GM12891 (cell line): ENCODE results near the gene BHMT. TPM values are rescaled to one million over a fixed set of nuclear protein-coding genes. Genes with fewer than 3 reads are reported as not detected.

Experiments
- DNase-seq: peaks from one replicate; pipeline ENCODE4 v3.0.0; 2011; ENCODE audit warnings: low spot score; ENCODE audit not compliant: insufficient read length
- FAIRE-seq: peaks from 2 replicates; lab custom pipeline; 2011; peaks lifted over from hg19 to GRCh38; lab: Jason Lieb, UNC
- PAX5 ChIP-seq: IDR thresholded peaks from 2 replicates; pipeline ENCODE4 v1.6.1; 2011; ENCODE audit warnings: low read length, moderate library complexity, mild to moderate bottlenecking; ENCODE audit not compliant: insufficient read depth, severe bottlenecking
- POLR2A ChIP-seq: IDR thresholded peaks from 2 replicates; pipeline ENCODE4 v1.6.1; 2011; ENCODE audit warnings: low read depth, low read length, control low read depth
- POLR2AphosphoS5 ChIP-seq: IDR thresholded peaks from 2 replicates; pipeline ENCODE4 v1.6.1; 2011; ENCODE audit warnings: low read depth, low read length, control low read depth
- POU2F2 ChIP-seq: IDR thresholded peaks from 2 replicates; pipeline ENCODE4 v1.6.1; 2011; ENCODE audit warnings: low read depth, mild to moderate bottlenecking, control low read depth, low read length, moderate library complexity
- SPI1 ChIP-seq: IDR thresholded peaks from 2 replicates; pipeline ENCODE4 v1.6.1; 2011; ENCODE audit warnings: low read depth, low read length, control low read depth
- TAF1 ChIP-seq: IDR thresholded peaks from 2 replicates; pipeline ENCODE4 v1.6.1; 2011; ENCODE audit warnings: low read depth, low read length, control low read depth
- polyA plus RNA-seq: library from polyadenylated mRNA; unstranded; fragments of >200 nt; gene quantifications from one replicate; pipeline ENCODE4 v1.2.1, GENCODE V29; 2012; ENCODE audit warnings: low read depth, missing spikeins, inconsistent platforms; ENCODE audit not compliant: missing spikeins

Gene BHMT
- not detected for polyA plus RNA-seq

- TF ChIP-seq PAX5 (no peak), POU2F2 (no peak), POLR2AphosphoS5 (no peak), TAF1 (no peak), POLR2A (no peak), SPI1 (no peak)
- DNase-seq, result no peak
- no peak for FAIRE-seq
Measured at GRCh38 chr5:79111387-79111959, at the start of gene BHMT. Gene BHMT, plus strand, starts transcription at chr5:79111809. Its CDS starts 77 bp downstream, at chr5:79111886.

- no peak for DNase-seq
- no peak for FAIRE-seq
- no peak for TF ChIP-seq TAF1
- TF ChIP-seq POLR2A, result no peak
- TF ChIP-seq POLR2AphosphoS5, result no peak
- TF ChIP-seq SPI1, result no peak
- no peak for TF ChIP-seq POU2F2
- no peak for TF ChIP-seq PAX5
Measured at GRCh38 chr5:79062436-79062835, 49.2 kb upstream of the BHMT start.

- TF ChIP-seq PAX5 (no peak), SPI1 (no peak), POU2F2 (no peak), TAF1 (no peak)
- FAIRE-seq (no peak), DNase-seq (peak; percentile 25)
Measured at GRCh38 chr5:79069488-79070349, 41.9 kb upstream of the BHMT start, which contains the start of the genes BHMT2 and DMGDH. Gene BHMT2, plus strand, starts transcription at chr5:79069767. Its CDS starts 16 bp downstream, at chr5:79069783. Gene DMGDH, minus strand, starts transcription at chr5:79069674. Its CDS starts 54 bp downstream, at chr5:79069620.

GRCh38 chr5:79070350-79070667 lies 41.3 kb upstream of the BHMT start:
- no peak for FAIRE-seq
- no peak for TF ChIP-seq POLR2AphosphoS5
- TF ChIP-seq TAF1, result no peak
- TF ChIP-seq SPI1, result no peak
- no peak for TF ChIP-seq POU2F2
- no peak for TF ChIP-seq PAX5
- TF ChIP-seq POLR2A, result no peak

DNA sequence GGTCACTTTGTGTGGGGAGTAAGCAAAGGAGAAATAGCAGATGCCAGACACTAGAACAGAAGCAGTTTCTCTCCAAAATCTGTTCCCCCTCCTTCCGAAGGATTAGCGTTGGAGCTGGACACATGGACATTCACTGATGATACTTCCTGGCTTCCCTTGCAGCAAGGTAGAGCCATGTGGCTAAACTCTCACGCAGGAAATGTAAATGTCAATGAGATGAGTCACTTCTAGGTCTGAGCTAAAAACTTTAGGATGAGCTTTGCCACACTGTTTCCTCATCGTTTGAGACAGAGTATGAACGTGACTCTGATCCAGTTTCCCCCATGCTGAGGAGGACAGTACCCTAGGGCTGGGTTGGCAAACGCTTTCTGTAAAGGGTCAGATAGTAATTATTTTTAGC lies 37.0 kb upstream of the BHMT start:
- FAIRE-seq (no peak), DNase-seq (no peak)
- TF ChIP-seq TAF1, result no peak
- no peak for TF ChIP-seq POLR2A
- TF ChIP-seq SPI1, result no peak
- no peak for TF ChIP-seq POU2F2
- no peak for TF ChIP-seq PAX5
- no peak for TF ChIP-seq POLR2AphosphoS5

More at GRCh38 chr5:79070350-79070667, 41.3 kb upstream of the BHMT start:
- no peak for DNase-seq

DNA sequence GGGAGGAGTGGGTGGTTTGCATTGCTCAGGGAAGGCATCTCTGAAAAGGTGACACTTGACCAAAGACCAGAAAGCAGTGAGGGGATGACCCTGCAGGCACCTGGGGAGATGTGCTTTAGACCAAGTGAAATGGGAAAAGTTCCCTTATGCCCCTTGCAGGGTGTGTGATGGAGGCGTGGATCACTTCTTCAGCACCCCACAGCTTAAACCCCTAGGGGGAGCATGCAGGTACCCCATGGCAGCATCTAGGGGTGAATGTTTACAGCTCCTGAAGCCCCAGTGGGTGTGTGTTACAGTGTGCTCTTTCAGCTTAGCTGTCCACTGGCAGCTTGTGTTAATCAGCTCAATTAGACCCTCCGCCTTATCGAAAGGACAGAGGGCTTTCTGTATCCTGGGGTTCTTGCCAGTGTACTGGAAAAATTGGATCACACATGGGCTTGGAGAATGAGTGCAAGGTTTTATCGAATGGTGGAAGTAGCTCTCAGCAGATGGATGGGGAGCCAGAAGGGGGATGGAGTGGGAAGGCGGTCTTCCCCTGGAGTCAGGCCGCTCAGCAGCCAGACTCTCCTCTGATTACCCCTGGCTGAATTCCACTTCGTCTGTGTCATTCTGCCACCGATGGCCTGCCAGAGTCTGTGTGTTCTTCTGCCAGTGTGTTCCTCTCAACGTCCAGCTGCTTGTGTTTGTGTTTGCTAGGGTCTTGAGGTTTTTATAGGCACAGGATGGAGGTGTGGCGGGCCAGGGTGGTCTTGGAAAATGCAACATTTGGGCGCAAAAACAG lies 35.8 kb upstream of the BHMT start:
- TF ChIP-seq SPI1 (no peak), PAX5 (no peak), POLR2AphosphoS5 (no peak), POU2F2 (no peak), TAF1 (no peak), POLR2A (no peak)
- FAIRE-seq, result no peak

DNA sequence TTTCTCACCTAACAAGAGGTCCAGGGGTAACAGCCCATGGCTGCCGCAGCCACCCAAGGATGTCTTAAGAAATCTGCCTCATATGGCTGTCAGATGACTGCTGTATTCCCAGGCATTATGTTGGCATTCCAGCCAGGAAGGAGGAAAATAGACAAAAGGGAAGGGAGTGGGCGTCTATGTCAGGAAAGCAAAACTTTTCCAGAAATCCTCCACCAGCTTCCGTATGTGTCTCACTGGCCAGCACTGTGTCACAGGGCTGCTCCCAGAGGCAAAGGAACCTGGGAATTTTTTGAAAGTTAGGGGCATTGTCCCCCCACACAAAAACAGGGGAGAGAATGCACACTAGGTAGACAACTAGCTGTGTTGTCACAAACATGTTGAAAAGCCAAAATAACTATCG lies 34.8 kb upstream of the BHMT start:
- DNase-seq (no peak), FAIRE-seq (no peak)
- TF ChIP-seq SPI1 (no peak), TAF1 (no peak), PAX5 (no peak), POU2F2 (no peak), POLR2AphosphoS5 (no peak), POLR2A (no peak)

More for the DNA sequence above, 35.8 kb upstream of the BHMT start:
- no peak for DNase-seq

DNA sequence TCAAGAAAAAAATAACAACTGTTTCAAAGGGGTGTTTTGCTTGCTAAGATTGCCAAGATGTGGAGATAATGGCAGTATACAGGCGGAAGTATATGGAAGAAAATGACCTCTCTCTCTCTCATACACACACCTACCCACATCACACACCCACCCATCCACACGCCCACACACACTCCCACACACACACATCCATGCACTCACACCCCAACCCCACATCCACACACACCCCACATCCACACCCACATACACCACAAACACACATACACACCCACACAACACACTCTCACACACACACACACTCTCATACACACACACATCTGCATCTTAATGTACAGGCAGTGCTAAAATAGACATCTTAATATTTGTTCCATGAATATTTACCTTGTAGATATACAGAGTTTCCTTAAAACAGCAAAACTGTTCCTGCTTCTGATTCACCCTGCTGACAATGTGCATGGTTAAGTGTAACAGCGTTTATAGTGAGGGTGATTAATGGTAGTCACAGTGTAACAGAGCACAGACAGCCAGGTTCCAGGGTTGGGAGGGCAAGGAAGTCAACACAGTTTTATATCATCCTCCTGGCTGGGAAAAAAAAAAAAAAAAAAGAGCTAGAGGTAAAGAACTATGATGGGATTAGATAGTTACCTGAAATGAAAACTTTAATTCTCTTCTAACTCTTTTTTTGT lies 33.8 kb upstream of the BHMT start:
- DNase-seq, result no peak
- FAIRE-seq, result peak; percentile 59

More for the DNA sequence above, 33.8 kb upstream of the BHMT start:
- TF ChIP-seq PAX5, result no peak
- no peak for TF ChIP-seq POLR2AphosphoS5
- no peak for TF ChIP-seq POU2F2
- no peak for TF ChIP-seq SPI1
- TF ChIP-seq TAF1, result no peak
- no peak for TF ChIP-seq POLR2A
